Psoas muscle (tissue), 8 donors: Measurements from ENCODE around the gene TBC1D17. TPM values are rescaled to one million over a fixed set of nuclear protein-coding genes. Genes with fewer than 3 reads are reported as not detected.

Source experiments
- ATAC-seq, 4 donors: fragments of 200-7000 bp; cut with Tn5 transposase; one replicate each; pipeline ENCODE4 v1.9.1; 2020; ENCODE audit warnings: moderate library complexity in 3 of 4, mild to moderate bottlenecking in 2 of 4
- DNase-seq, 2 donors: peaks; one replicate each; pipeline ENCODE4 v3.0.0-alpha.2; 2020
- H3K27ac ChIP-seq: fragments of 200-600 bp; one replicate; pipeline ENCODE4 v1.8.0; 2022
- H3K27me3 ChIP-seq, 3 donors: fragments of 200-600 bp in 1 of 3; one replicate each; pipeline versions ENCODE4 v1.6.1 to v1.8.0; 2013 to 2022; ENCODE audit warnings: low read length in 2 of 3, mild to moderate bottlenecking in 2 of 3, moderate library complexity in 1 of 3; ENCODE audit not compliant: insufficient read depth in 3 of 3
- H3K36me3 ChIP-seq, 2 donors: fragments of 200-600 bp in 1 of 2; one replicate each; pipeline versions ENCODE4 v1.6.1 to v1.8.0; 2013 to 2022; ENCODE audit warnings: low read depth in 1 of 2, mild to moderate bottlenecking in 1 of 2, moderate library complexity in 1 of 2; ENCODE audit not compliant: insufficient read depth in 1 of 2
- H3K4me1 ChIP-seq: fragments of 200-600 bp; one replicate; pipeline ENCODE4 v1.8.0; 2022
- H3K4me3 ChIP-seq: fragments of 200-600 bp; one replicate; pipeline ENCODE4 v1.8.0; 2022; ENCODE audit warnings: mild to moderate bottlenecking
- H3K9me3 ChIP-seq: fragments of 200-600 bp; one replicate; pipeline ENCODE4 v1.8.0; 2022
- CTCF ChIP-seq: fragments of 200-600 bp; IDR thresholded peaks from one replicate; pipeline ENCODE4 v1.8.0; 2022; ENCODE audit warnings: antibody characterized with exemption
- WGBS, 3 donors: extraction: QIAGEN DNeasy Blood & Tissue Kit; methylation state at CpG; one replicate each; pipeline versions ENCODE4 v1.1.6 to v1.1.7; 2013; 5-methylcytosine and 5-hydroxymethylcytosine counted together
- intact Hi-C, 2 donors: fragments of 100-400 bp; cut with DNase I; formaldehyde crosslinking; loops; one replicate each; pipeline versions ENCODE4 v1.11.0 to v1.14.2; 2022
- polyA plus RNA-seq, 3 donors: library from polyadenylated mRNA; stranded (reverse); fragments of 200-250 nt; gene quantifications; one replicate each; pipeline ENCODE4 v1.2.3, GENCODE V29; 2013
- total RNA-seq, 4 donors: library from RNA; stranded (reverse); fragmentation: NEBNext Ultra II Directional in 2 of 4; extraction: Animal tissue kit (Norgen Biotek cat#: 25700) in 2 of 4; gene quantifications; one replicate each; pipeline versions ENCODE4 v1.2.1 to v1.2.4, GENCODE V29; 2021 to 2023
- donor health status: healthy with polysubstance abuse.
- donor health status: DM: no; HTN: no; CAD: no; lungs with moderate emphysema.
- donor health status: Bipolar disorder and iron deficiency.
- donor health status: healthy.
- donor health status: DM: yes; HTN: yes; CAD: no.
- donor health status: DM: no; HTN: no; CAD: no.
- donor health status: DM: no; HTN: no; CAD: no.
- donor health status: DM: yes; HTN: yes; CAD: no.

Gene TBC1D17
- total and polyA plus RNA-seq, 7 donors, result 36.3 to 107 (median 81.8) TPM

DNA sequence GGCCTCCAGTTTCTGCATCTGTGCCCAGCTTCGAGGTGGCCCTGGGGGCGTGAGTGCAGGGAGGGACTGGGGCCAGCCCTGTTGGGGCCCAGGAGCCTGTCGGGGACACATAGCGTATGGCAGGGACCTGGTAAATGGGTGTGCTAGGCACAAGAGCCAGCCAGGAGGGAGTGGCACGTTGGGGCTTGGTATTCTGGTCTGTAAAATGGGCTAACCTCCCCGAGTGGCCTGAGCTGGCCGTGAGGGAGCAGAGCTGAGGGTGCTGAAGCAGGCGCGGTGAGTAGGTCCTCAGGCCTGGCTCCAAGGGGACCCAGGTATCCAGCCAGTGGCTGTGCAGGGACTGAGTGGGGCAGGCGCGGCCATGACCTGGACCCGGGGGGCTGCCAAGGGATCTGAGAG lies 22.2 kb upstream of the TBC1D17 start:
- WGBS, 3 donors, result 82 to 91% (median 88%) methylated on average over 12 of the region's 12 CpGs
- peak in 1 of 2 donors; percentile 47 for DNase-seq
- TF ChIP-seq CTCF, result no peak
- intact Hi-C loops, result no loop called here
- peaks cover 21% of the 10 kb centered on the region for H3K4me1 ChIP-seq
- no peaks in the 10 kb centered on the region for H3K27me3 ChIP-seq
- H3K9me3 ChIP-seq, result no peaks in the 10 kb centered on the region
- H3K4me3 ChIP-seq, result no peak overlapping the region
- peaks cover 7 to 60% of the 10 kb centered on the region in 2 donors for H3K36me3 ChIP-seq
- ATAC-seq, result no peak
- H3K27ac ChIP-seq, result no peak overlapping the region

GRCh38 chr19:49855676-49856573 lies 21.6 kb upstream of the TBC1D17 start:
- no peak for TF ChIP-seq CTCF
- no peak overlapping the region for H3K27ac ChIP-seq
- 74 to 82% (median 81%) methylated on average over 16 to 21 of the region's 21 CpGs for WGBS, 3 donors

GRCh38 chr19:49856574-49857021 lies 20.9 kb upstream of the TBC1D17 start:
- intact Hi-C loops, result no loop called here
- H3K9me3 ChIP-seq, result no peaks in the 10 kb centered on the region
- no peak for ATAC-seq
- DNase-seq, result peak in 1 of 2 donors; percentile 52
- TF ChIP-seq CTCF, result no peak
- H3K4me1 ChIP-seq, result peaks cover 21% of the 10 kb centered on the region
- H3K36me3 ChIP-seq, result peaks cover 7 to 73% of the 10 kb centered on the region in 2 donors
- H3K27ac ChIP-seq, result no peak overlapping the region
- H3K27me3 ChIP-seq, result no peaks in the 10 kb centered on the region
- no peak overlapping the region for H3K4me3 ChIP-seq
- 90 to 93% (median 92%) methylated on average over 13 to 18 of the region's 18 CpGs for WGBS, 3 donors

More at GRCh38 chr19:49855676-49856573, 21.6 kb upstream of the TBC1D17 start:
- Histone ChIP-seq H3K36me3 (peaks cover 7 to 67% of the 10 kb centered on the region in 2 donors), H3K9me3 (no peaks in the 10 kb centered on the region), H3K4me3 (no peak overlapping the region), H3K4me1 (peaks cover 21% of the 10 kb centered on the region), H3K27me3 (no peaks in the 10 kb centered on the region)
- ATAC-seq (no peak), DNase-seq (no peak)
- intact Hi-C loops, result no loop called here

- no peak overlapping the region for H3K4me3 ChIP-seq
- H3K27ac ChIP-seq, result no peak overlapping the region
- WGBS, 3 donors, result 89 to 90% (median 90%) methylated on average over 26 of the region's 26 CpGs
- H3K4me1 ChIP-seq, result peaks cover 17% of the 10 kb centered on the region
- no peak for TF ChIP-seq CTCF
- no peaks in the 10 kb centered on the region for H3K9me3 ChIP-seq
- peaks cover 7 to 80% of the 10 kb centered on the region in 2 donors for H3K36me3 ChIP-seq
- DNase-seq (peak in 1 of 2 donors; percentile 48), ATAC-seq (no peak)
- no peaks in the 10 kb centered on the region for H3K27me3 ChIP-seq
- intact Hi-C loops, result no loop called here
Observed at GRCh38 chr19:49857061-49857837, 20.3 kb upstream of the TBC1D17 start.
